HepG2 (cell line): ENCODE measurements around the gene ST6GALNAC4. TPM values are rescaled to one million over a fixed set of nuclear protein-coding genes. Genes with fewer than 3 reads are reported as not detected.
A peak's percentile ranks its signal among the peaks of the same experiment; 100 is the strongest.

Experiments used
- ATAC-seq: fragments of 200-7000 bp; cut with Tn5 transposase; 3 replicates; pipeline ENCODE4 v1.9.1; 2020; ENCODE audit warnings: mild to moderate bottlenecking, moderate library complexity
- BruUV-seq: library from RNA; stranded (reverse); fragments of 400-500 nt; replicated peaks from 2 replicates; lab custom pipeline; 2021; lab: Mats Ljungman, UMichigan
- CTCF ChIA-PET: fragments of 300-600 bp; formaldehyde crosslinking; extraction: SDS; loops from one replicate; lab custom pipeline; 2021; ENCODE audit warnings: low total read pairs, inconsistent platforms, low intra/inter-chr PET ratio; lab: Yijun Ruan, JAX
- POLR2A ChIA-PET: fragments of 350-600 bp; sonication (Branson Sonifier 250); formaldehyde crosslinking; loops from one replicate; lab custom pipeline; 2020; ENCODE audit warnings: antibody characterized with exemption, inconsistent platforms; lab: Yijun Ruan, JAX
- DNase-seq: peaks from one replicate; pipeline ENCODE4 v3.0.0-alpha.2; 2015; ENCODE audit warnings: low spot score
- FAIRE-seq: peaks from 3 replicates; lab custom pipeline; 2011; peaks lifted over from hg19 to GRCh38; lab: Jason Lieb, UNC
- H2AFZ ChIP-seq: one replicate; pipeline ENCODE4 v1.6.1; 2011; ENCODE audit warnings: low read length, inconsistent platforms
- H3K27ac ChIP-seq: fragments of 300-600 bp; 3 replicates; pipeline ENCODE4 v1.8.0; 2011; ENCODE audit warnings: mixed run types, mild to moderate bottlenecking, mixed read lengths, low read length, inconsistent platforms; ENCODE audit not compliant: insufficient read depth; ENCODE audit errors: extremely low read length
- H3K27me3 ChIP-seq, 2 experiments: fragments of 200-600 bp in 1 of 2; 2 replicates in 1 of 2; 3 replicates in 1 of 2; pipeline versions ENCODE4 v1.6.0 to v1.8.0; 2011; ENCODE audit warnings: low read length in 2 of 2, mild to moderate bottlenecking in 2 of 2, moderate library complexity in 2 of 2, inconsistent platforms in 1 of 2; ENCODE audit not compliant: insufficient read depth in 2 of 2, control insufficient read depth in 1 of 2
- H3K36me3 ChIP-seq, 2 experiments: fragments of 200-600 bp in 1 of 2; replicated peaks in 1 of 2; 2 replicates in 1 of 2; 3 replicates in 1 of 2; pipeline versions ENCODE4 v1.5.1 to v1.8.0; 2011; ENCODE audit warnings: low read length in 2 of 2, inconsistent platforms in 1 of 2; ENCODE audit not compliant: insufficient read depth in 2 of 2, control insufficient read depth in 1 of 2
- H3K4me1 ChIP-seq: 2 replicates; pipeline ENCODE4 v1.5.1; 2012; ENCODE audit warnings: low read length, inconsistent platforms; ENCODE audit not compliant: insufficient read depth
- H3K4me2 ChIP-seq: 2 replicates; pipeline ENCODE4 v1.6.0; 2011; ENCODE audit warnings: low read depth, low read length, inconsistent platforms
- H3K4me3 ChIP-seq, 3 experiments: fragments of 200-600 bp in 1 of 3; sonication (generic), shearing (Covaris generic) in 1 of 3; replicated peaks in 1 of 3; 2 replicates each; pipeline ENCODE4 v1.5.1; 2011 to 2016; ENCODE audit warnings: low read length in 3 of 3, inconsistent platforms in 2 of 3, low read depth in 2 of 3, mild to moderate bottlenecking in 2 of 3, control low read depth in 1 of 3, mixed read lengths in 1 of 3; ENCODE audit not compliant: insufficient read depth in 1 of 3
- H3K79me2 ChIP-seq: one replicate; pipeline ENCODE4 v1.6.1; 2011; ENCODE audit warnings: low read length, inconsistent platforms; ENCODE audit not compliant: insufficient read depth
- H3K9ac ChIP-seq: 2 replicates; pipeline ENCODE4 v1.6.0; 2011; ENCODE audit warnings: mild to moderate bottlenecking, low read depth, low read length, inconsistent platforms; ENCODE audit not compliant: insufficient read depth
- H3K9me3 ChIP-seq: 2 replicates; pipeline ENCODE4 v1.5.1; 2012; ENCODE audit warnings: mild to moderate bottlenecking, low read length
- H4K20me1 ChIP-seq: 2 replicates; pipeline ENCODE4 v1.6.0; 2011; ENCODE audit warnings: inconsistent platforms, mild to moderate bottlenecking, low read length, moderate library complexity; ENCODE audit not compliant: insufficient read depth
- AHR ChIP-seq: IDR thresholded peaks from 2 replicates; pipeline ENCODE4 v1.6.1; 2018; ENCODE audit warnings: missing genetic modification reagents, missing compliant biosample characterization
- ATF5 ChIP-seq: sonication (generic); formaldehyde crosslinking; IDR thresholded peaks from 2 replicates; pipeline ENCODE4 v1.4.0; 2020; ENCODE audit warnings: mild to moderate bottlenecking, low read depth, missing genetic modification reagents
- DMTF1 ChIP-seq: sonication (generic); formaldehyde crosslinking; IDR thresholded peaks from 2 replicates; pipeline ENCODE4 v1.4.0; 2020; ENCODE audit warnings: mild to moderate bottlenecking, missing genetic modification reagents
- FIP1L1 ChIP-seq: fragments of 200-400 bp; formaldehyde crosslinking; IDR thresholded peaks from 2 replicates; pipeline ENCODE4 v1.6.1; 2018; ENCODE audit warnings: low read depth, mild to moderate bottlenecking, low read length, moderate library complexity, borderline replicate concordance; ENCODE audit not compliant: insufficient read depth
- HDAC6 ChIP-seq: fragments of 200-600 bp; sonication (generic); IDR thresholded peaks from 2 replicates; pipeline ENCODE4 v1.7.0; 2017; ENCODE audit warnings: mild to moderate bottlenecking, antibody characterized with exemption, low read length, low read depth
- MLX ChIP-seq: IDR thresholded peaks from 2 replicates; pipeline ENCODE4 v1.6.1; 2016
- NFE2L2 ChIP-seq: fragments of 150-350 bp; IDR thresholded peaks from 2 replicates; pipeline ENCODE4 v1.6.1; 2014; ENCODE audit warnings: low read length
- NFKB2 ChIP-seq: sonication (generic); formaldehyde crosslinking; IDR thresholded peaks from 2 replicates; pipeline ENCODE4 v1.4.0; 2020; ENCODE audit warnings: missing genetic modification reagents, borderline replicate concordance
- PCBP1 ChIP-seq: fragments of 200-400 bp; formaldehyde crosslinking; IDR thresholded peaks from 2 replicates; pipeline ENCODE4 v1.6.1; 2017; ENCODE audit warnings: mild to moderate bottlenecking, low read depth, low read length, borderline replicate concordance
- POLR2AphosphoS5 ChIP-seq: IDR thresholded peaks from 2 replicates; pipeline ENCODE4 v1.6.1; 2012; ENCODE audit warnings: low read depth, low read length
- SRSF1 ChIP-seq: fragments of 200-400 bp; formaldehyde crosslinking; optimal IDR thresholded peaks from 2 replicates; pipeline ENCODE3; 2017; ENCODE audit warnings: mild to moderate bottlenecking, low read depth, low read length, moderate library complexity
- ZBTB49 ChIP-seq: sonication (generic); formaldehyde crosslinking; IDR thresholded peaks from 2 replicates; pipeline ENCODE4 v1.4.0; 2020; ENCODE audit warnings: missing genetic modification reagents, borderline replicate concordance
- ZFP91 ChIP-seq: sonication (generic); formaldehyde crosslinking; IDR thresholded peaks from 2 replicates; pipeline ENCODE4 v1.9.0; 2022; ENCODE audit warnings: missing genetic modification reagents, mild to moderate bottlenecking, borderline replicate concordance
- ZNF558 ChIP-seq: sonication (generic); formaldehyde crosslinking; IDR thresholded peaks from 2 replicates; pipeline ENCODE4 v1.9.0; 2022; ENCODE audit warnings: mild to moderate bottlenecking, missing genetic modification reagents, borderline replicate concordance
- ZNF761 ChIP-seq: sonication (generic); formaldehyde crosslinking; conservative IDR thresholded peaks from 2 replicates; pipeline ENCODE4 v1.4.0; 2020; ENCODE audit warnings: mild to moderate bottlenecking, missing genetic modification reagents
- ZNF768 ChIP-seq: sonication (generic); formaldehyde crosslinking; IDR thresholded peaks from 2 replicates; pipeline ENCODE4 v1.4.0; 2020; ENCODE audit warnings: missing genetic modification reagents
- WGBS: methylation state at CpG from one replicate; pipeline ENCODE4 v1.1.6; 2017; ENCODE audit warnings: low lambda C conversion rate; 5-methylcytosine and 5-hydroxymethylcytosine counted together
- in situ Hi-C: cut with HindIII; loops from 2 replicates; pipeline ENCODE4 v1.10.0; 2017; ENCODE audit warnings: low pct_unique_long_range_greater_than_20kb; ENCODE audit not compliant: extremely low pct_ligation_motif_present
- intact Hi-C: fragments of 100-400 bp; cut with micrococcal nuclease; formaldehyde crosslinking; loops from one replicate; pipeline ENCODE4 v1.10.0; 2022; ENCODE audit not compliant: unreplicated experiment
- polyA plus RNA-seq, 8 experiments: library from polyadenylated mRNA; depleted of rRNA in 3 of 8; stranded (reverse) in 7 of 8; unstranded in 1 of 8; fragments of >200 nt; fragmentation: Illumina TruSeq in 4 of 8; extraction: Trizol in 4 of 8; gene quantifications; 2 replicates each; pipeline versions ENCODE4 v1.2.1 to v1.2.3, GENCODE V29; 2011 to 2016; ENCODE audit warnings: low read depth in 4 of 8, missing spikeins in 1 of 8, mixed read lengths in 1 of 8; ENCODE audit not compliant: insufficient read depth in 1 of 8
- total RNA-seq, 5 experiments: library from RNA; depleted of rRNA; stranded (reverse); fragments of >200 nt; fragmentation: Illumina TruSeq; extraction: Trizol; gene quantifications; 2 replicates each; pipeline ENCODE4 v1.2.3, GENCODE V29; 2016; ENCODE audit warnings: low read depth in 1 of 5

Gene ST6GALNAC4
- total and polyA plus RNA-seq, 2 of the 13 experiments (the other 11 are each of a cell fraction or from before 2014, with no cell fraction given) = 18.8 to 27.7 TPM

GRCh38 chr9:127938298-127938690 lies 21.5 kb upstream of the ST6GALNAC4 start:
- WGBS = 90% methylated on average over 23 of the region's 25 CpGs
- intact Hi-C loops = no loop called here
- ChIA-PET POLR2A (no interaction called here), CTCF (no interaction called here)
- DNase-seq = no peak
- Histone ChIP-seq H3K27me3 (no peaks in the 10 kb centered on the region; a peak in 1 of 5 replicates), H3K9me3 (no peaks in the 10 kb centered on the region), H2AFZ (no peak overlapping the region), H4K20me1 (peaks cover 4% of the 10 kb centered on the region), H3K4me3 (peak overlapping the region in 1 of 3 experiments; percentile 96; a peak in 1 of 6 replicates), H3K9ac (0 out of 2 replicates have a peak overlapping the region, but pooled peaks have one; percentile 84), H3K36me3 (peaks cover 8 to 18% of the 10 kb centered on the region in 2 experiments; a peak in 4 of 5 replicates), H3K4me2 (peak overlapping the region; percentile 99; the same call in 1 of the 2 replicates), H3K27ac (no peak overlapping the region), H3K79me2 (peaks cover 22% of the 10 kb centered on the region), H3K4me1 (peaks cover 37% of the 10 kb centered on the region)
- ATAC-seq = no peak
- in situ Hi-C loops = loop anchor here (5.0 kb wide), 1 partner anchor 99 kb away; no protein-coding TSS in a partner anchor
- no peak for FAIRE-seq
- BruUV-seq = no TSS peak
- 0 out of 2 replicates have a peak, but pooled peaks have one; percentile 2 for TF ChIP-seq AHR (CRISPR knock-in tag)
- TF ChIP-seq NFE2L2 = no peak
- TF ChIP-seq DMTF1 (CRISPR knock-in tag) = no peak
- TF ChIP-seq ATF5 (CRISPR knock-in tag) = no peak
- TF ChIP-seq ZNF558 (CRISPR knock-in tag) = no peak
- no peak for TF ChIP-seq ZBTB49 (CRISPR knock-in tag)
- 0 out of 2 replicates have a peak, but pooled peaks have one; percentile 18 for TF ChIP-seq POLR2AphosphoS5
- TF ChIP-seq ZFP91 (CRISPR knock-in tag) = peak; percentile 50; the same call in 1 of the 2 replicates
- TF ChIP-seq ZNF768 (CRISPR knock-in tag) = peak; percentile 29; the same call in 1 of the 2 replicates
- no peak for TF ChIP-seq HDAC6
- TF ChIP-seq PCBP1 = peak; percentile 19; the same call in 1 of the 2 replicates
- peak; percentile 9 for TF ChIP-seq SRSF1
- TF ChIP-seq FIP1L1 = 0 out of 2 replicates have a peak, but pooled peaks have one; percentile 72
- TF ChIP-seq ZNF761 (CRISPR knock-in tag) = no peak
- TF ChIP-seq MLX (CRISPR knock-in tag) = no peak
- 0 out of 2 replicates have a peak, but pooled peaks have one; percentile 19 for TF ChIP-seq NFKB2 (CRISPR knock-in tag)
